Endothelial cell (in vitro differentiated cells): Measurements from ENCODE around the gene C19orf12. TPM values are rescaled to one million over a fixed set of nuclear protein-coding genes. Genes with fewer than 3 reads are reported as not detected.

ENCODE experiments used
- DNase-seq: peaks from one replicate; pipeline ENCODE4 v3.0.0; 2021; ENCODE audit warnings: low spot score
- H3K27ac Mint-ChIP-seq: one replicate; pipeline ENCODE4 v1.8.0; 2021; ENCODE audit warnings: mixed read lengths, inconsistent platforms; ENCODE audit not compliant: unreplicated experiment
- H3K27me3 Mint-ChIP-seq: one replicate; pipeline ENCODE4 v1.8.0; 2021; ENCODE audit warnings: mild to moderate bottlenecking, moderate library complexity, mixed read lengths, inconsistent platforms; ENCODE audit not compliant: unreplicated experiment
- H3K36me3 Mint-ChIP-seq: one replicate; pipeline ENCODE4 v1.8.0; 2021; ENCODE audit warnings: mild to moderate bottlenecking, low read depth, mixed read lengths, inconsistent platforms; ENCODE audit not compliant: unreplicated experiment
- H3K4me1 Mint-ChIP-seq: one replicate; pipeline ENCODE4 v1.8.0; 2021; ENCODE audit warnings: mild to moderate bottlenecking, mixed read lengths, inconsistent platforms; ENCODE audit not compliant: unreplicated experiment
- H3K4me3 Mint-ChIP-seq: one replicate; pipeline ENCODE4 v1.8.0; 2021; ENCODE audit warnings: mild to moderate bottlenecking, mixed read lengths, inconsistent platforms; ENCODE audit not compliant: unreplicated experiment
- H3K9me3 Mint-ChIP-seq: one replicate; pipeline ENCODE4 v1.8.0; 2021; ENCODE audit warnings: mixed read lengths, inconsistent platforms; ENCODE audit not compliant: unreplicated experiment
- total RNA-seq: library from RNA; stranded (reverse); fragmentation: NEBNext Ultra II Directional; extraction: Animal tissue kit (Norgen Biotek cat#: 25700); gene quantifications from one replicate; pipeline ENCODE4 v1.2.1, GENCODE V29; 2021; ENCODE audit not compliant: unreplicated experiment
- TF ChIP-seq, protein P1 (sequence below): fragments of 200-600 bp; sonication (generic); IDR thresholded peaks from one replicate; pipeline ENCODE4 v1.5.0; 2021; ENCODE audit warnings: antibody characterized with exemption; ENCODE audit not compliant: unreplicated experiment

The C19orf12 gene
- total RNA-seq, 1 donor from 2014 or later = 6.1 TPM

DNA sequence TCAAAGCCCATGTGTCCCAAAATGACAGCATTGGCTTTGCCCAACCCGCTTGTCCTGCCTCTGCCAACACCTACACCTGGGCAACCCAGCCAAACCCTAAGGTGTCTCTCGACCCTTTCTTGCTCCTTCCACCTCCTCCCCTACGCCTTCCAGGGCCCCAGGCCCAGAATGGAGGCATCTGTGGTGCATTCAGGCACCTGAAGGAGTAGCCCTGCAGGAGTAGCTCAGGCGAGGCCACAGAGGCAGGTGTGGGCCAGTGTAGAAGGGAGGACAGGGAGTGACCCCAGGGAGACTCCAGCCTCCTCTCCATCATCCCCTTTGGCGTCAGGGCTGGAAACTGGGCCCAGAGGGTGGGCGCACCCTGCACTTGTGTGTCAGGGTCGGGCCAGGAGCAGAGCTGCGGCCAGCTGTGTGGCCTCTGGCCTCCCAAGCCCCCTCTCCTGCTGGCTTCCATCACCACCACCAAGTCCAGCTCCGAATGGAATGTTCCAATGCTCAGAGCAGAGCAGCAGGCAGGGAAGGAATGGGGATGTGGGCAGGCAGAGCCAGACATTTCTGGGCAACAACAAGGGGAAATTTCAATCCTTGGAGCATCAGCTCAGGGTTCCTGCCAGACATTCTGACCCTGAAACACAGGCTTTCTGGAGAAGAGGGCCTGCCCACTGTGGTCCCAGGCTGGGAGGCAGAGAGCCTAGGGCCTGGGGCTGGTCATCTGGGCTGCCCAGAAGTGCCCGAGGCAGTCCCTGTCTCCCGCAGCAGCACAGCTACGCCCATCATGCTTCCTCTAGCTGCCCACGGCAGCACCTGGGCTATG lies 33.4 kb downstream of the C19orf12 start:
- no peak for DNase-seq
- no peak overlapping the region for H3K4me3 Mint-ChIP-seq
- H3K4me1 Mint-ChIP-seq = no peaks in the 10 kb centered on the region
- peaks cover 4% of the 10 kb centered on the region for H3K36me3 Mint-ChIP-seq
- H3K27ac Mint-ChIP-seq = no peak overlapping the region
- H3K9me3 Mint-ChIP-seq = no peaks in the 10 kb centered on the region
- H3K27me3 Mint-ChIP-seq = peaks cover 6% of the 10 kb centered on the region
- TF ChIP-seq, protein P1, sequence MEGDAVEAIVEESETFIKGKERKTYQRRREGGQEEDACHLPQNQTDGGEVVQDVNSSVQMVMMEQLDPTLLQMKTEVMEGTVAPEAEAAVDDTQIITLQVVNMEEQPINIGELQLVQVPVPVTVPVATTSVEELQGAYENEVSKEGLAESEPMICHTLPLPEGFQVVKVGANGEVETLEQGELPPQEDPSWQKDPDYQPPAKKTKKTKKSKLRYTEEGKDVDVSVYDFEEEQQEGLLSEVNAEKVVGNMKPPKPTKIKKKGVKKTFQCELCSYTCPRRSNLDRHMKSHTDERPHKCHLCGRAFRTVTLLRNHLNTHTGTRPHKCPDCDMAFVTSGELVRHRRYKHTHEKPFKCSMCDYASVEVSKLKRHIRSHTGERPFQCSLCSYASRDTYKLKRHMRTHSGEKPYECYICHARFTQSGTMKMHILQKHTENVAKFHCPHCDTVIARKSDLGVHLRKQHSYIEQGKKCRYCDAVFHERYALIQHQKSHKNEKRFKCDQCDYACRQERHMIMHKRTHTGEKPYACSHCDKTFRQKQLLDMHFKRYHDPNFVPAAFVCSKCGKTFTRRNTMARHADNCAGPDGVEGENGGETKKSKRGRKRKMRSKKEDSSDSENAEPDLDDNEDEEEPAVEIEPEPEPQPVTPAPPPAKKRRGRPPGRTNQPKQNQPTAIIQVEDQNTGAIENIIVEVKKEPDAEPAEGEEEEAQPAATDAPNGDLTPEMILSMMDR = no peak

DNA sequence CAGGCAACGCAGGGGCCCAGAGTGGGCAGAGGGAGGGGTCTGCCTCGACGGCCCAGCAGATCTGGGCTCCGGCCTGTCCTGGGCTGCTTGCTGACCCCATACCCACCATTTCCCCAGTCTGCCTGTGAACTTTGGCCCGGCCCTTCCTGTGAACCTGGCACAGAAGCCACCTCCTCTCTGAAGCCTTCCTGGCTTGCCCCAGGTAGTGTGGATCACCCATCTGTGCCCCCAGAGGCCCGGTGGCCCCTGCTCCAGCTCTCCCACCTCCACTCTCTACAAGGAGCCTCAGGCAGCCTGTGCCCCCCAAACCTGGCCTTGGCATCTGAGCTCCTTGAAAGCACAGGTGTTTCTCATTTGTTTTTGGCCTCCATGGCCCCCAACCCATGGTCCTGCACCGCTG lies 34.1 kb downstream of the C19orf12 start:
- Mint-ChIP-seq H3K36me3 (peaks cover under 1% of the 10 kb centered on the region), H3K4me1 (no peaks in the 10 kb centered on the region), H3K9me3 (no peaks in the 10 kb centered on the region), H3K27me3 (peaks cover 4% of the 10 kb centered on the region), H3K27ac (no peak overlapping the region), H3K4me3 (no peak overlapping the region)
- no peak for DNase-seq
- TF ChIP-seq, protein P1 = no peak

DNA sequence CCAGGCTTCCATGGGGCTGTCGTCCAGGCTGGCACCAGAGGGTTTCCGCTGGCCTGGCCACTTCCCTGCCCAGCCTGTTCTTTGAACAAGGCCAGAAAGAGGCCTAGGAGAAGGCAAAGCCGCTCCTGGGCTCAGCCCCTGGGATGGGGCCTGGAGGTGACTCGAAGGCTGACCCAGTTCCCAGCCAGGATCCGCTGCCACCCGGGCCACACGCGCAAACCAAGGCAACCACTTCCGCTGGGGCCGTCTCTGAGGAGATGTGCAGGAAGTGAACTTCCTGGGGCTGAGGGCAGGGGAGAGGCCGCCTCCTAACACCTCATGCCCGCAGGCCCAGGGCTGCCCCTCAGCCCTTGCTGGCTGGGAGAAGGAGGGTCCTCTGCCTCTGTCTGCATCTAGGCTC lies 34.6 kb downstream of the C19orf12 start:
- H3K9me3 Mint-ChIP-seq = no peaks in the 10 kb centered on the region
- peaks cover 4% of the 10 kb centered on the region for H3K27me3 Mint-ChIP-seq
- H3K36me3 Mint-ChIP-seq = no peaks in the 10 kb centered on the region
- H3K4me1 Mint-ChIP-seq = no peaks in the 10 kb centered on the region
- H3K27ac Mint-ChIP-seq = no peak overlapping the region
- no peak overlapping the region for H3K4me3 Mint-ChIP-seq
- TF ChIP-seq, protein P1 = no peak
- DNase-seq = no peak

- Mint-ChIP-seq H3K36me3 (no peaks in the 10 kb centered on the region), H3K27me3 (peaks cover 4% of the 10 kb centered on the region), H3K9me3 (no peaks in the 10 kb centered on the region), H3K4me1 (no peaks in the 10 kb centered on the region), H3K27ac (no peak overlapping the region), H3K4me3 (no peak overlapping the region)
- no peak for DNase-seq
- TF ChIP-seq, protein P1 = no peak
Observed at GRCh38 chr19:29679598-29680210, 35.4 kb downstream of the C19orf12 start.
